ENCODE data around the gene CMTR1. TPM values are rescaled to one million over a fixed set of nuclear protein-coding genes. Genes with fewer than 3 reads are reported as not detected.

Gene CMTR1
- total and polyA plus RNA-seq, 2 of the 13 experiments (the other 11 are each of a cell fraction or from before 2014, with no cell fraction given): 19.7 to 55.2 TPM

DNA sequence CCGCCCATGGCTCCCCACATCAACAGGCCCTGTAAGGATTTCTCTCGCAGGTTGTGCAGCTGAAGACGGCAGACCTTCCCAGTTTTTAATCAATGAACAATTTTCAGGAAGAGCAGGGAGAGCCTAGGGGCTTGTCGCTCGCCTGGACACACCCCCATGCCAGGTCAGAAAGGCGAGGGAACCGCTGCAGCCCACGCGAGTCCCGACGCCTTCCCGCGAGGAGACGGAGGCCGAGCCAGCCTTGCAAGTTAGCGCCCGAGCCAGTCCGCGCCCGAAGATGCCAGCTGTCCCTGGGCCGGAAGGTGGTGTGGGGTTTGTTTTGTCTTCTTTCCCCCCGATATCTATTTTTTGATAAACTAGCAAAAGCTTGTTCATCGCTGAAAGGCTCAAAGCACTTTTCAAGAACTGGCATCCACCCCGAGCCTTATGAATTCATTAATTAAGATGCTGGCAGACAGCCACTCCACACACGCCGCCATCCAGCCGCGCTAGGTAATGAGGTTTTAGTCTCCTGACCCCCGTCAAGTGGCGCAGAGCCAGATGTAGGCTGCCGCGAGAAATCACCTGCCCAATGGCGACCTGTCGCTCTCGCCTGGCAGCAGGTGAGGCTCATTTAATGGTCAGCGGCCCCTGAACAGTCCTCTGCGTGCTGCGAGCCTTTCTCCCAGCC lies 60.1 kb downstream of the CMTR1 start:
- Histone ChIP-seq H3K4me3 (replicated peaks in 1 of 3; ENCODE audit: insufficient read depth in 1 of 3, low read depth in 2 of 3, low read length in 3 of 3) (no peak overlapping the region), H3K4me2 (ENCODE audit: low read depth, low read length) (no peak overlapping the region), H2AFZ (ENCODE audit: low read length) (no peak overlapping the region), H3K4me1 (ENCODE audit: insufficient read depth, low read length) (peaks cover 14% of the 10 kb centered on the region), H3K27me3 (ENCODE audit: control insufficient read depth in 1 of 2, insufficient read depth in 2 of 2, low read length in 2 of 2) (no peaks in the 10 kb centered on the region), H3K9ac (ENCODE audit: insufficient read depth, low read depth, low read length) (no peak overlapping the region), H3K9me3 (ENCODE audit: low read length) (no peaks in the 10 kb centered on the region), H4K20me1 (ENCODE audit: insufficient read depth, low read length) (no peaks in the 10 kb centered on the region), H3K36me3 (replicated peaks in 1 of 2; ENCODE audit: control insufficient read depth in 1 of 2, insufficient read depth in 2 of 2, low read length in 2 of 2) (0 out of 5 replicates have a peak, but pooled peaks cover 0 to 2% of the 10 kb centered on the region in 2 experiments), H3K27ac (ENCODE audit: extremely low read length, insufficient read depth, low read length) (no peak overlapping the region), H3K79me2 (ENCODE audit: insufficient read depth, low read length) (no peaks in the 10 kb centered on the region)
- intact Hi-C loops (cut with micrococcal nuclease; ENCODE audit: unreplicated experiment) (loop anchor here (5.0 kb wide), 1 partner anchor 566 kb away; no protein-coding TSS in a partner anchor), in situ Hi-C loops (cut with HindIII; ENCODE audit: extremely low pct_ligation_motif_present, low pct_unique_long_range_greater_than_20kb) (no loop called here)
- ChIA-PET POLR2A (no interaction called here), CTCF (ENCODE audit: low intra/inter-chr PET ratio, low total read pairs) (no interaction called here)
- TF ChIP-seq, protein P1, sequence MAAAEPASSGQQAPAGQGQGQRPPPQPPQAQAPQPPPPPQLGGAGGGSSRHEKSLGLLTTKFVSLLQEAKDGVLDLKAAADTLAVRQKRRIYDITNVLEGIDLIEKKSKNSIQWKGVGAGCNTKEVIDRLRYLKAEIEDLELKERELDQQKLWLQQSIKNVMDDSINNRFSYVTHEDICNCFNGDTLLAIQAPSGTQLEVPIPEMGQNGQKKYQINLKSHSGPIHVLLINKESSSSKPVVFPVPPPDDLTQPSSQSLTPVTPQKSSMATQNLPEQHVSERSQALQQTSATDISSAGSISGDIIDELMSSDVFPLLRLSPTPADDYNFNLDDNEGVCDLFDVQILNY (CRISPR knock-in tag; conservative IDR thresholded peaks at IDR 0.05): no peak
- no peak for TF ChIP-seq SKI (IDR thresholded peaks at IDR 0.05; ENCODE audit: partially characterized antibody)
- no peak for TF ChIP-seq ZFP36L1 (CRISPR knock-in tag; IDR thresholded peaks at IDR 0.05)
- TF ChIP-seq ELF3 (CRISPR knock-in tag; IDR thresholded peaks at IDR 0.05): no peak
- TF ChIP-seq THAP11 (CRISPR knock-in tag; IDR thresholded peaks at IDR 0.05): no peak
- no peak for TF ChIP-seq ZFY (CRISPR knock-in tag; IDR thresholded peaks at IDR 0.05)
- TF ChIP-seq U2AF1 (optimal IDR thresholded peaks at IDR 0.05; ENCODE audit: low read depth, low read length): no peak
- no peak for TF ChIP-seq ZNF552 (CRISPR knock-in tag; IDR thresholded peaks at IDR 0.05; ENCODE audit: borderline replicate concordance)
- no peak for TF ChIP-seq EED (CRISPR knock-in tag; IDR thresholded peaks at IDR 0.05)
- no peak for TF ChIP-seq ERF (CRISPR knock-in tag; IDR thresholded peaks at IDR 0.05)
- TF ChIP-seq CCAR2 (optimal IDR thresholded peaks at IDR 0.05; ENCODE audit: low read depth, low read length): no peak
- TF ChIP-seq, protein P2, sequence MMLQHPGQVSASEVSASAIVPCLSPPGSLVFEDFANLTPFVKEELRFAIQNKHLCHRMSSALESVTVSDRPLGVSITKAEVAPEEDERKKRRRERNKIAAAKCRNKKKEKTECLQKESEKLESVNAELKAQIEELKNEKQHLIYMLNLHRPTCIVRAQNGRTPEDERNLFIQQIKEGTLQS (CRISPR knock-in tag; IDR thresholded peaks at IDR 0.05): no peak
- TF ChIP-seq, protein P3, sequence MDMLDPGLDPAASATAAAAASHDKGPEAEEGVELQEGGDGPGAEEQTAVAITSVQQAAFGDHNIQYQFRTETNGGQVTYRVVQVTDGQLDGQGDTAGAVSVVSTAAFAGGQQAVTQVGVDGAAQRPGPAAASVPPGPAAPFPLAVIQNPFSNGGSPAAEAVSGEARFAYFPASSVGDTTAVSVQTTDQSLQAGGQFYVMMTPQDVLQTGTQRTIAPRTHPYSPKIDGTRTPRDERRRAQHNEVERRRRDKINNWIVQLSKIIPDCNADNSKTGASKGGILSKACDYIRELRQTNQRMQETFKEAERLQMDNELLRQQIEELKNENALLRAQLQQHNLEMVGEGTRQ (IDR thresholded peaks at IDR 0.05; ENCODE audit: low read depth, low read length): no peak
- TF ChIP-seq, protein P3 (CRISPR knock-in tag; IDR thresholded peaks at IDR 0.05; ENCODE audit: borderline replicate concordance): no peak
- TF ChIP-seq, protein P4, sequence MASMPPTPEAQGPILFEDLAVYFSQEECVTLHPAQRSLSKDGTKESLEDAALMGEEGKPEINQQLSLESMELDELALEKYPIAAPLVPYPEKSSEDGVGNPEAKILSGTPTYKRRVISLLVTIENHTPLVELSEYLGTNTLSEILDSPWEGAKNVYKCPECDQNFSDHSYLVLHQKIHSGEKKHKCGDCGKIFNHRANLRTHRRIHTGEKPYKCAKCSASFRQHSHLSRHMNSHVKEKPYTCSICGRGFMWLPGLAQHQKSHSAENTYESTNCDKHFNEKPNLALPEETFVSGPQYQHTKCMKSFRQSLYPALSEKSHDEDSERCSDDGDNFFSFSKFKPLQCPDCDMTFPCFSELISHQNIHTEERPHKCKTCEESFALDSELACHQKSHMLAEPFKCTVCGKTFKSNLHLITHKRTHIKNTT (CRISPR knock-in tag; IDR thresholded peaks at IDR 0.05): no peak
- TF ChIP-seq ZIK1 (CRISPR knock-in tag; IDR thresholded peaks at IDR 0.05; ENCODE audit: borderline replicate concordance, low read depth): no peak
- TF ChIP-seq ZNF331 (CRISPR knock-in tag; IDR thresholded peaks at IDR 0.05): no peak
- TF ChIP-seq, protein P5, sequence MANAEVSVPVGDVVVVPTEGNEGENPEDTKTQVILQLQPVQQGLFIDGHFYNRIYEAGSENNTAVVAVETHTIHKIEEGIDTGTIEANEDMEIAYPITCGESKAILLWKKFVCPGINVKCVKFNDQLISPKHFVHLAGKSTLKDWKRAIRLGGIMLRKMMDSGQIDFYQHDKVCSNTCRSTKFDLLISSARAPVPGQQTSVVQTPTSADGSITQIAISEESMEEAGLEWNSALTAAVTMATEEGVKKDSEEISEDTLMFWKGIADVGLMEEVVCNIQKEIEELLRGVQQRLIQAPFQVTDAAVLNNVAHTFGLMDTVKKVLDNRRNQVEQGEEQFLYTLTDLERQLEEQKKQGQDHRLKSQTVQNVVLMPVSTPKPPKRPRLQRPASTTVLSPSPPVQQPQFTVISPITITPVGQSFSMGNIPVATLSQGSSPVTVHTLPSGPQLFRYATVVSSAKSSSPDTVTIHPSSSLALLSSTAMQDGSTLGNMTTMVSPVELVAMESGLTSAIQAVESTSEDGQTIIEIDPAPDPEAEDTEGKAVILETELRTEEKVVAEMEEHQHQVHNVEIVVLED (CRISPR knock-in tag; IDR thresholded peaks at IDR 0.05; ENCODE audit: borderline replicate concordance): no peak
- BruUV-seq (replicated peaks): no TSS peak
- 99% methylated on average over 38 of the region's 38 CpGs for WGBS (ENCODE audit: low lambda C conversion rate)
- ATAC-seq (no peak), DNase-seq (ENCODE audit: low spot score) (no peak), FAIRE-seq (no peak)

Data from HepG2 (cell line).